HEK293 (cell line): Measurements from ENCODE around the gene HSPB6.

Experiments
- CTCF ChIA-PET: fragments of 350-600 bp; formaldehyde crosslinking; extraction: SDS; loops from one replicate; lab custom pipeline; 2021; ENCODE audit warnings: antibody characterized with exemption; lab: Yijun Ruan, JAX
- POLR2A ChIA-PET: fragments of 300-600 bp; formaldehyde crosslinking; extraction: SDS; loops from one replicate; lab custom pipeline; 2020; ENCODE audit warnings: antibody characterized with exemption, inconsistent platforms; lab: Yijun Ruan, JAX
- H3K27ac ChIP-seq: fragments of 200-500 bp; sonication (Bioruptor generic); 2 replicates; pipeline ENCODE4 v1.5.1; 2014; ENCODE audit warnings: low read depth, low read length, control low read depth, inconsistent platforms; ENCODE audit errors: extremely low read depth
- H3K36me3 ChIP-seq, 2 experiments: fragments of 200-500 bp in 1 of 2; sonication (Bioruptor generic) in 1 of 2; 1 replicate in 1 of 2; 2 replicates in 1 of 2; pipeline ENCODE4 v1.5.1; 2014 to 2017; ENCODE audit warnings: inconsistent platforms in 2 of 2, low read length in 2 of 2; ENCODE audit not compliant: control insufficient read depth in 2 of 2, insufficient read depth in 1 of 2
- H3K4me1 ChIP-seq: fragments of 200-500 bp; sonication (Bioruptor generic); 2 replicates; pipeline ENCODE4 v1.5.1; 2014; ENCODE audit warnings: mild to moderate bottlenecking, low read length, inconsistent platforms; ENCODE audit not compliant: control insufficient read depth, insufficient read depth
- H3K4me3 ChIP-seq: 2 replicates; pipeline ENCODE4 v1.5.1; 2011; ENCODE audit warnings: low read depth, mild to moderate bottlenecking, control low read depth, low read length, moderate library complexity
- H3K9me3 ChIP-seq: fragments of 200-500 bp; sonication (Bioruptor generic); 2 replicates; pipeline ENCODE4 v1.5.1; 2014; ENCODE audit warnings: low read depth, low read length, inconsistent platforms; ENCODE audit not compliant: control insufficient read depth, insufficient read depth
- KLF1 ChIP-seq: fragments of 450-650 bp; formaldehyde crosslinking; IDR thresholded peaks from 2 replicates; pipeline ENCODE4 v1.5.1; 2016; ENCODE audit warnings: missing biosample characterization, missing genetic modification characterization
- KLF8 ChIP-seq: fragments of 450-650 bp; formaldehyde crosslinking; IDR thresholded peaks from 2 replicates; pipeline ENCODE4 v1.5.1; 2016; ENCODE audit warnings: missing biosample characterization, missing genetic modification characterization
- PRDM1 ChIP-seq: fragments of 450-650 bp; formaldehyde crosslinking; IDR thresholded peaks from 2 replicates; pipeline ENCODE4; 2016; ENCODE audit warnings: missing biosample characterization, missing genetic modification characterization
- SP3 ChIP-seq: fragments of 450-650 bp; formaldehyde crosslinking; IDR thresholded peaks from 2 replicates; pipeline ENCODE4 v1.5.1; 2016; ENCODE audit warnings: missing biosample characterization, missing genetic modification characterization
- ZBTB1 ChIP-seq: fragments of 450-650 bp; formaldehyde crosslinking; IDR thresholded peaks from 2 replicates; pipeline ENCODE4 v1.5.1; 2016; ENCODE audit warnings: missing biosample characterization, missing genetic modification characterization
- ZBTB17 ChIP-seq: fragments of 450-650 bp; formaldehyde crosslinking; IDR thresholded peaks from 2 replicates; pipeline ENCODE4 v1.5.1; 2016; ENCODE audit warnings: missing biosample characterization, missing genetic modification characterization
- ZBTB20 ChIP-seq: fragments of 450-650 bp; formaldehyde crosslinking; IDR thresholded peaks from 2 replicates; pipeline ENCODE4 v1.5.1; 2016; ENCODE audit warnings: missing biosample characterization, missing genetic modification characterization
- ZBTB7A ChIP-seq: fragments of 450-650 bp; formaldehyde crosslinking; IDR thresholded peaks from 2 replicates; pipeline ENCODE4 v1.5.1; 2016; ENCODE audit warnings: low read depth, missing biosample characterization, missing genetic modification characterization
- ZEB2 ChIP-seq: fragments of 450-650 bp; formaldehyde crosslinking; IDR thresholded peaks from 2 replicates; pipeline ENCODE4 v1.5.1; 2016; ENCODE audit warnings: missing biosample characterization, missing genetic modification characterization
- ZIC2 ChIP-seq: fragments of 450-650 bp; formaldehyde crosslinking; IDR thresholded peaks from 2 replicates; pipeline ENCODE4 v1.5.1; 2016; ENCODE audit warnings: missing biosample characterization, missing genetic modification characterization
- ZNF138 ChIP-seq: fragments of 450-650 bp; formaldehyde crosslinking; IDR thresholded peaks from 2 replicates; pipeline ENCODE4 v1.5.1; 2016; ENCODE audit warnings: missing biosample characterization, missing genetic modification characterization, borderline replicate concordance
- ZNF416 ChIP-seq: fragments of 450-650 bp; formaldehyde crosslinking; IDR thresholded peaks from 2 replicates; pipeline ENCODE4 v1.5.1; 2016; ENCODE audit warnings: missing biosample characterization, missing genetic modification characterization
- ZNF488 ChIP-seq: fragments of 450-650 bp; formaldehyde crosslinking; IDR thresholded peaks from 2 replicates; pipeline ENCODE4 v1.5.1; 2016; ENCODE audit warnings: missing biosample characterization, missing genetic modification characterization
- ZNF548 ChIP-seq: fragments of 450-650 bp; formaldehyde crosslinking; IDR thresholded peaks from 2 replicates; pipeline ENCODE4 v1.5.1; 2016; ENCODE audit warnings: missing biosample characterization, missing genetic modification characterization
- ZNF629 ChIP-seq: fragments of 450-650 bp; formaldehyde crosslinking; IDR thresholded peaks from 2 replicates; pipeline ENCODE4 v1.5.1; 2017; ENCODE audit warnings: missing biosample characterization, missing genetic modification characterization
- ZNF707 ChIP-seq: fragments of 450-650 bp; formaldehyde crosslinking; IDR thresholded peaks from 2 replicates; pipeline ENCODE4 v1.5.1; 2016; ENCODE audit warnings: missing biosample characterization, missing genetic modification characterization
- ZSCAN30 ChIP-seq: fragments of 450-650 bp; IDR thresholded peaks from 2 replicates; pipeline ENCODE4 v1.5.1; 2018; ENCODE audit warnings: missing biosample characterization, mild to moderate bottlenecking, missing genetic modification characterization, moderate library complexity
- TF ChIP-seq, protein P1 (sequence below): fragments of 450-650 bp; formaldehyde crosslinking; IDR thresholded peaks from 2 replicates; pipeline ENCODE4 v1.5.1; 2017; ENCODE audit warnings: missing biosample characterization, missing genetic modification characterization
- TF ChIP-seq, protein P2 (sequence below): fragments of 450-650 bp; formaldehyde crosslinking; IDR thresholded peaks from 2 replicates; pipeline ENCODE4 v1.5.1; 2016; ENCODE audit warnings: missing biosample characterization, missing genetic modification characterization
- TF ChIP-seq, protein P3 (sequence below): fragments of 450-650 bp; formaldehyde crosslinking; IDR thresholded peaks from 2 replicates; pipeline ENCODE4 v1.5.1; 2016; ENCODE audit warnings: missing biosample characterization, missing genetic modification characterization

Gene HSPB6

GRCh38 chr19:35712567-35713505, 44.0 kb downstream of the HSPB6 start:
- Histone ChIP-seq H3K27ac (no peak overlapping the region), H3K4me1 (peaks cover 14% of the 10 kb centered on the region), H3K4me3 (no peak overlapping the region), H3K9me3 (no peaks in the 10 kb centered on the region), H3K36me3 (no peaks in the 10 kb centered on the region; a peak in 1 of 3 replicates)
- TF ChIP-seq SP3 (tag by site-specific recombination) (0 out of 2 replicates have a peak, but pooled peaks have one; percentile 45), ZNF707 (no peak), ZNF548 (tag by site-specific recombination) (no peak), ZNF629 (no peak), ZNF488 (tag by site-specific recombination) (no peak), ZNF138 (tag by site-specific recombination) (no peak), ZBTB7A (tag by site-specific recombination) (no peak), ZIC2 (tag by site-specific recombination) (peak; percentile 26; the same call in 1 of the 2 replicates), ZNF416 (tag by site-specific recombination) (no peak), ZEB2 (no peak)
- TF ChIP-seq, protein P1, sequence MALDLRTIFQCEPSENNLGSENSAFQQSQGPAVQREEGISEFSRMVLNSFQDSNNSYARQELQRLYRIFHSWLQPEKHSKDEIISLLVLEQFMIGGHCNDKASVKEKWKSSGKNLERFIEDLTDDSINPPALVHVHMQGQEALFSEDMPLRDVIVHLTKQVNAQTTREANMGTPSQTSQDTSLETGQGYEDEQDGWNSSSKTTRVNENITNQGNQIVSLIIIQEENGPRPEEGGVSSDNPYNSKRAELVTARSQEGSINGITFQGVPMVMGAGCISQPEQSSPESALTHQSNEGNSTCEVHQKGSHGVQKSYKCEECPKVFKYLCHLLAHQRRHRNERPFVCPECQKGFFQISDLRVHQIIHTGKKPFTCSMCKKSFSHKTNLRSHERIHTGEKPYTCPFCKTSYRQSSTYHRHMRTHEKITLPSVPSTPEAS, result no peak
- CTCF ChIA-PET, result interaction anchor here (0.7 to 6.0 kb wide), 9 partner anchors 8 to 202 kb away, joined by 3 to 119 read pairs (median 4); partner anchors contain the start of genes LIN37 and ZBTB32
- POLR2A ChIA-PET, result interaction anchor here (0.5 to 3.9 kb wide), 10 partner anchors 8 to 801 kb away, joined by 3 to 38 read pairs (median 4); partner anchors contain the start of genes LIN37, PSENEN, U2AF1L4 and ZBTB32

DNA sequence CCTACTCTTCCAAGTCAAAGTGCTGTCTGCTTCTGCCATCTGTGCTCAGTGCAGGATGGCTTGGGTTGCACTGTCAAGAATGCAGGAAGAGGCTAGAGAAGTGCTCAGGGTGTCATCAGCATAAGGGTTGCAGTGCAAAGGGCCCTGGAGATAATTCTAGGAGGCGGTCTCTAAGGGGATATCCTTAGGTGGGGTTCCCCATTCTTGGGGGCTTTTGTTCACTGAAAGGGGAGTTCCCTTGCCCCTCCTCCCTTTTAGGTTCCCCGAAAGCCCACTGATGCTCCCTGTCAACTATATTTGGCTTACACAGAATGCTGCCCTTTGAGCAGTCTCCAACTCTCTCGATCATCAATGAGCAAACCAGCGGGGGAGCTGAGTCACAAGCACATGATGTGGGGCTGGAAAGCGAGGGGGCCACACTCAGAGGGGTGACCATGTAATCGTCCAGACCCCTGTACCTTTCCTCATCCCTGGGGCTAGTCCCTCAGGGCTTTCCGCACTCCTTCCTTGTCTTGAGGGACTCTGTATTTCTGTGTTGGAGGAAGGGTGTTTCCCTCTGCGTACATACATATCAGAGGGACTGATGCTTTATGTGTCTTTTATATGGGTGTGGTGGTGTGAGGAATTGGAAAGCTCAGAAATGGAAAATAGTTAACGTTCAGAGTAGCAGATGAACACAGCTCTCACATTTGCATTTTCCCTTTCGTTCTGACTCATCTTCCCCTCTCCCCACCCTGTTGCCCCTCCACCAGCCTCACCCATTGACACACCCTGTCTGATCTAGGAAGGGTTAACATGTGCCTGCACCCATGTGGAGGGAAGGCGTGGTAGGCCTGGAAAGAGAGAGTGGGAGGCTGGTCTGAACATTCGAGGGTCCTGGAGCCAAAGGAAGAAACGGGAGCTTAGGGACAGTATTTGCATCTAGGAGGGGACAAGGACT, 45.8 kb downstream of the HSPB6 start:
- POLR2A ChIA-PET, result interaction anchor here (0.6 to 3.9 kb wide), 5 partner anchors 8 to 210 kb away, joined by 4 to 38 read pairs (median 5); partner anchors contain the start of gene COX6B1
- CTCF ChIA-PET, result interaction anchor here (0.7 to 6.0 kb wide), 6 partner anchors 10 to 216 kb away, joined by 3 to 119 read pairs (median 3); no protein-coding TSS in a partner anchor
- H3K4me3 ChIP-seq, result no peak overlapping the region
- TF ChIP-seq, protein P2, sequence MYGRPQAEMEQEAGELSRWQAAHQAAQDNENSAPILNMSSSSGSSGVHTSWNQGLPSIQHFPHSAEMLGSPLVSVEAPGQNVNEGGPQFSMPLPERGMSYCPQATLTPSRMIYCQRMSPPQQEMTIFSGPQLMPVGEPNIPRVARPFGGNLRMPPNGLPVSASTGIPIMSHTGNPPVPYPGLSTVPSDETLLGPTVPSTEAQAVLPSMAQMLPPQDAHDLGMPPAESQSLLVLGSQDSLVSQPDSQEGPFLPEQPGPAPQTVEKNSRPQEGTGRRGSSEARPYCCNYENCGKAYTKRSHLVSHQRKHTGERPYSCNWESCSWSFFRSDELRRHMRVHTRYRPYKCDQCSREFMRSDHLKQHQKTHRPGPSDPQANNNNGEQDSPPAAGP (tag by site-specific recombination), result peak; percentile 82; the same call in 1 of the 2 replicates
- TF ChIP-seq PRDM1 (tag by site-specific recombination), result peak; percentile 74
- no peak for TF ChIP-seq ZBTB1
- TF ChIP-seq ZBTB20, result peak; percentile 50; the same call in 1 of the 2 replicates
- no peak for TF ChIP-seq ZSCAN30 (tag by site-specific recombination)
- TF ChIP-seq KLF1, result peak; percentile 98
- TF ChIP-seq, protein P3, sequence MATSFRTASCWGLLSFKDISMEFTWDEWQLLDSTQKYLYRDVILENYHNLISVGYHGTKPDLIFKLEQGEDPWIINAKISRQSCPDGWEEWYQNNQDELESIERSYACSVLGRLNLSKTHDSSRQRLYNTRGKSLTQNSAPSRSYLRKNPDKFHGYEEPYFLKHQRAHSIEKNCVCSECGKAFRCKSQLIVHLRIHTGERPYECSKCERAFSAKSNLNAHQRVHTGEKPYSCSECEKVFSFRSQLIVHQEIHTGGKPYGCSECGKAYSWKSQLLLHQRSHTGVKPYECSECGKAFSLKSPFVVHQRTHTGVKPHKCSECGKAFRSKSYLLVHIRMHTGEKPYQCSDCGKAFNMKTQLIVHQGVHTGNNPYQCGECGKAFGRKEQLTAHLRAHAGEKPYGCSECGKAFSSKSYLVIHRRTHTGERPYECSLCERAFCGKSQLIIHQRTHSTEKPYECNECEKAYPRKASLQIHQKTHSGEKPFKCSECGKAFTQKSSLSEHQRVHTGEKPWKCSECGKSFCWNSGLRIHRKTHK, result no peak
- TF ChIP-seq KLF8 (tag by site-specific recombination), result peak; percentile 33; the same call in 1 of the 2 replicates
- TF ChIP-seq ZBTB17 (tag by site-specific recombination), result peak; percentile 29; the same call in 1 of the 2 replicates
- no peaks in the 10 kb centered on the region for H3K9me3 ChIP-seq
- no peaks in the 10 kb centered on the region; a peak in 1 of 3 replicates for H3K36me3 ChIP-seq
- peaks cover 7% of the 10 kb centered on the region for H3K4me1 ChIP-seq
- 0 out of 2 replicates have a peak overlapping the region, but pooled peaks have one; percentile 20 for H3K27ac ChIP-seq
